ENCODE data around the gene NINJ1.

Gene NINJ1

DNA sequence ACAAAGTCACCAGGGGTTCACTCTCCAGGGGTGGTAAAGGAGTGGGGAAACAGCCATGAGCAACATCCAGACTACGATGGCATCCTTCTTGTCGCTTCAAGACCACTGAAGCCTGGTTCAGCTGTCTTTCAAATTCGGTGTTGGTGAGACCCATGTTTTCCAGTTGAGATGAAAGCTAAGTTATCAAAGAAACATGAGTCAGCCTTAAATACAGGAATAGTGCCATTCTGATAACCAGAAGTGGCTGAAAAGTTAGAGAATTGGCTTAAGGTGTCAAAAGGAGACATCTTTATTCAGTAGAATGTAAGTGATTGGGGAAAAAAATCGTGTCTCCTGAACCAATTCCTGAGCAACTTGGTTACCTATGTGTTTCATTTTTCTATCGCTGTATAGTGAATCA is 45.0 kb downstream of the NINJ1 start:
- TF ChIP-seq, protein P1, sequence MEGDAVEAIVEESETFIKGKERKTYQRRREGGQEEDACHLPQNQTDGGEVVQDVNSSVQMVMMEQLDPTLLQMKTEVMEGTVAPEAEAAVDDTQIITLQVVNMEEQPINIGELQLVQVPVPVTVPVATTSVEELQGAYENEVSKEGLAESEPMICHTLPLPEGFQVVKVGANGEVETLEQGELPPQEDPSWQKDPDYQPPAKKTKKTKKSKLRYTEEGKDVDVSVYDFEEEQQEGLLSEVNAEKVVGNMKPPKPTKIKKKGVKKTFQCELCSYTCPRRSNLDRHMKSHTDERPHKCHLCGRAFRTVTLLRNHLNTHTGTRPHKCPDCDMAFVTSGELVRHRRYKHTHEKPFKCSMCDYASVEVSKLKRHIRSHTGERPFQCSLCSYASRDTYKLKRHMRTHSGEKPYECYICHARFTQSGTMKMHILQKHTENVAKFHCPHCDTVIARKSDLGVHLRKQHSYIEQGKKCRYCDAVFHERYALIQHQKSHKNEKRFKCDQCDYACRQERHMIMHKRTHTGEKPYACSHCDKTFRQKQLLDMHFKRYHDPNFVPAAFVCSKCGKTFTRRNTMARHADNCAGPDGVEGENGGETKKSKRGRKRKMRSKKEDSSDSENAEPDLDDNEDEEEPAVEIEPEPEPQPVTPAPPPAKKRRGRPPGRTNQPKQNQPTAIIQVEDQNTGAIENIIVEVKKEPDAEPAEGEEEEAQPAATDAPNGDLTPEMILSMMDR (IDR thresholded peaks at IDR 0.05; ENCODE audit: borderline replicate concordance, insufficient read depth, low read depth, low read length) = no peak
- H3K4me3 ChIP-seq (ENCODE audit: low read depth, low read length) = no peak overlapping the region

DNA sequence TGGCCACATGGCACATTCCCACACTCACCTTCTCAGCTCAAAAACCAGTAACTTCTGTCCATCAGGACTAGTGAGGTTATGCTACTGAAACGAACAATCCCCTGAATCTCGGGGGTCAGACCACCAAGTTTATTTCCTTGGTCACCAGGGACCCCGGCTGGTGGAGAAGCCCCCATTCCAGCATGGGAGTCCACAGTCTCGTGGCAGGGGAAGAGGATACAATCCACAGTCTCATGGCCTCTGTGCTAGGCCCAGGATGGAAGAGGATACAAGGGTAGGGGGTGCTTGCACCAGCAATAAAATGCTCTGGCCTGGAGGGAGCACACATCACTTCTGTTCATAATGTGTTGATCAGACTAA is 45.4 kb downstream of the NINJ1 start:
- TF ChIP-seq, protein P1 (IDR thresholded peaks at IDR 0.05; ENCODE audit: borderline replicate concordance, insufficient read depth, low read depth, low read length) = no peak
- no peak overlapping the region for H3K4me3 ChIP-seq (ENCODE audit: low read depth, low read length)

DNA sequence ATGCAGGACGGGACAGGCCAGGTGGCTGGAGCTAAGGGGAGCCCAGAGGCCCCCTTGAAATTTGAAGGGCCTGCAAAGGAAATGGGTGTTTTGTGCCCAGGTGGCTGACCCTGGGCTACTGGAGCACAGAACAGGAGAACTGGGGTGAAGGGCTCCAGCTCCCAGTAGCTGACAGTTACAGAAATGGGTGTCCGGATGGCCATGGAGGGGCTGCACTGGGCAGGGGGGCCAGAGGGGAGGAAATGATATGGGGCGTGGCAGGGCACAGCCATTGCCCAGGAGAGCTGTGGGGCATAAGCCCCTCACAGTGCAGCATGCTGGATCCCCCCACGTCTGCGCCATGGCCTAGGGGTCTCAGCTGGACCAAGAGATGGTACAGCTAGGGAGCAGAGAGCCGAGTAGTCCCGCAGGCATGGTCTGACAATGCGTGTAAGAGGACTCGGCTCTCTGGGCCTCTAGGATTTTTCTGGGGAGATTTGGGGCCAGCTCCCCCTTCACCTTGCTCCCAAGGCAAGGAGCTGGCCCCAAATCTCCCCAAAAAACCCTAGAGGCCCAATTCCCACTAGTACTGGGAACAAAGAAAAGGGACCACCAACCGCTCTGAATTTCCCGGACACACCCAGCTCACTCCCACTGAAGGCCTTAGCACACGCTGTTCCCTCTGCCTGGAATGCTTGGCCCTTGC is 45.9 kb downstream of the NINJ1 start:
- no peak overlapping the region for H3K4me3 ChIP-seq (ENCODE audit: low read depth, low read length)
- TF ChIP-seq, protein P1 (IDR thresholded peaks at IDR 0.05; ENCODE audit: borderline replicate concordance, insufficient read depth, low read depth, low read length) = no peak

DNA sequence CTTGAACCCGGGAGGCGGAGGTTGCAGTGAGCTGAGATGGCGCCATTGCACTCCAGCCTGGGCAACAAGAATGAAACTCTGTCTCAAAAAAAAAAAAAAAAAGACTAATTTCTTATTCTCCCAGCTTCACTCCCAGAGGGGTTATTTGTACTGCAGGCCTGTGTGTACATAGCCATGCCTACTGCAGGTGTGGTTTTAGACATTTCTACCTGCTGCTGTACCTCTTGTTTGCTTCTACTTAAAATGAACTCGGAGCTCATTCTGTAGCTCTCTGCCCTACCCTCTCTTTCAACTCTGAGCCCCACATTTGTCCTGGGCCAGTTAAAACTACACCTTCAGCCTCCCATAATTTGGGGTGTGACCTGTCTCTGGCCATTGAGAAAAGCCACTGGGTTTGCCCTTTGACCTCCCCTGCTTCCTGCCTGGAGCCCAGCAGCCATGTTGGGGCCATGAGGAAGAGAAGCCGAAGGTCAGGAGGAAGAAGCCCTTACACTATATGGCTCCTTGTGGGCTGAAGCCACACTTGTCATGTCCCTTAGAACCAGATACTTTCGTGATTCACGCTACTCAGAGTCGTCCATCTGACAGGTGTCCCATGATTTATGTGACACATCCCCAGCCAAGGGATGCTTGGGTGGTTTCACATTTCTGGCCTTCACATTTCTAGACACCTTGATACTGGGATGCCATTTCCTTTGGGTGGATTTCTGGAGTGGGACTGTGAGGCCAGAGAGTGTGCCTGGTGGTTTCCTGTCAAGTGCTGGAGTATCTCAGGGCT is 47.4 kb downstream of the NINJ1 start:
- TF ChIP-seq, protein P1 (IDR thresholded peaks at IDR 0.05; ENCODE audit: borderline replicate concordance, insufficient read depth, low read depth, low read length) = no peak
- no peak overlapping the region for H3K4me3 ChIP-seq (ENCODE audit: low read depth, low read length)

DNA sequence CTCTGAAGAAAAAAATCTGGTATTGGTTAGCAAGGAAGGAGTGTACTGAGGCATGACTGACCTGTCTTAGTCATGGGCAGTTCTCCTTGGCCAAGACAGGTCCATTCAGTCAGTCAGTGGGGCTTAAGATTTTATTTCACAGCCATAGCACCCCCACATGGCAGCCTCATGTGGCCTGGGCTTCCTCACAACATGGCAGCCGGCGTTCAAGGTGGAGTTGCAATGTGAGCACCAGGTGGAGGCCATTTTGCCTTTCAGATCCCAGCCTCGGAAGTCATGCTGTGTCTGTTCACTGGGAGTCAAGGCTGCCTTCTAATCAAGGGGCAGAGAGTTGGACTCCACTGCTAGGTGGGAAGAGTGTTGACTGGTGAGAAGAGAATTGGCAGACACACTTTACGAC is 48.4 kb downstream of the NINJ1 start:
- H3K4me3 ChIP-seq (ENCODE audit: low read depth, low read length) = no peak overlapping the region
- TF ChIP-seq, protein P1 (IDR thresholded peaks at IDR 0.05; ENCODE audit: borderline replicate concordance, insufficient read depth, low read depth, low read length) = no peak

DNA sequence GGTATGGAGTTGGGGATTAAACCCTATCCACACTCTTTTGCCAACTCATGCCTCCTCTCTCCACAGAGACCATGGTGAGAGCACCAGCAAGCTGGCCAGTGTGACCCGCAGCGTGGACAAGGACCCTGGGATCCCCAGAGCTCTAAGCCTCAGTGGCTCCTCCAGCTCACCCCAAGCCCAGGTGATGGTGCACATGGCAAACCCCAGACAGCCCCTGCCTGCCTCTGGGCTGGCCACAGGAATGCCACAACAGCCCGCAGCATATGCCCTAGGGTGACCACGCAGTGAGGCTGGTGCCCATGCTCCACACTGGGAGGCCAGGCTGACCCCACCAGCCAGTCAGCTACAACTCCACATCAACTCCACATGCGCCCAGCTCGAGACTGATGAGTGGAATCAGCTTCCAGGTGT is 49.6 kb downstream of the NINJ1 start:
- TF ChIP-seq, protein P1 (IDR thresholded peaks at IDR 0.05; ENCODE audit: borderline replicate concordance, insufficient read depth, low read depth, low read length) = no peak
- H3K4me3 ChIP-seq (ENCODE audit: low read depth, low read length) = no peak overlapping the region
